Esophagus squamous epithelium (tissue), 5 donors: ENCODE results near the gene ST7. TPM values are rescaled to one million over a fixed set of nuclear protein-coding genes. Genes with fewer than 3 reads are reported as not detected.
"Not testable (repeated sequence)": the region's sequence is repeated elsewhere in the genome, so short reads cannot be mapped to it uniquely, and the experiment has no call there.

Experiments used
- DNase-seq: peaks from one replicate; lab custom pipeline; 2025; lab: John Stamatoyannopoulos, UW
- H3K27ac ChIP-seq, 4 donors: fragments of 200-600 bp; sonication (generic); one replicate each; pipeline ENCODE4 v1.5.1; 2016 to 2019; ENCODE audit warnings: mild to moderate bottlenecking in 1 of 4
- H3K27me3 ChIP-seq, 4 donors: fragments of 200-600 bp; sonication (generic); 1 replicate in 3 of 4; 2 replicates in 1 of 4; pipeline versions ENCODE4 v1.5.1 to v1.6.0; 2017 to 2021; ENCODE audit warnings: antibody characterized with exemption in 1 of 4
- H3K36me3 ChIP-seq, 3 donors: fragments of 200-600 bp; sonication (generic); one replicate each; pipeline ENCODE4 v1.5.1; 2016 to 2019
- H3K4me1 ChIP-seq, 3 donors: fragments of 200-600 bp; sonication (generic); one replicate each; pipeline ENCODE4 v1.5.1; 2017 to 2019
- H3K4me3 ChIP-seq, 4 donors: fragments of 200-600 bp; sonication (generic); 1 replicate in 3 of 4; 2 replicates in 1 of 4; pipeline ENCODE4 v1.5.1; 2016 to 2019; ENCODE audit warnings: mild to moderate bottlenecking in 2 of 4, moderate library complexity in 1 of 4
- H3K9me3 ChIP-seq, 3 donors: fragments of 200-600 bp; sonication (generic); one replicate each; pipeline ENCODE4 v1.5.1; 2016 to 2019
- POLR2A ChIP-seq, 4 donors: fragments of 450-650 bp; IDR thresholded peaks; one replicate each; pipeline ENCODE4 v1.6.1; 2017; ENCODE audit warnings: antibody characterized with exemption in 4 of 4, mild to moderate bottlenecking in 4 of 4, moderate library complexity in 3 of 4
- WGBS, 2 donors: methylation state at CpG; one replicate each; pipeline ENCODE4 v1.1.5; 2018; 5-methylcytosine and 5-hydroxymethylcytosine counted together
- intact Hi-C: fragments of 100-400 bp; cut with DNase I; formaldehyde crosslinking; loops from one replicate; pipeline ENCODE4 v1.15.0; 2022
- total RNA-seq, 4 donors: library from RNA; depleted of rRNA; stranded (reverse); fragments of >200 nt; gene quantifications; one replicate each; pipeline ENCODE4 v1.1.0, GENCODE V29; 2016
- TF ChIP-seq, protein P1 (sequence below), 6 experiments: fragments of 450-650 bp in 4 of 6; fragments of 200-600 bp in 2 of 6; sonication (generic) in 2 of 6; IDR thresholded peaks; one replicate each; pipeline ENCODE4 v1.5.1; 2016 to 2019; ENCODE audit warnings: antibody characterized with exemption in 6 of 6, mild to moderate bottlenecking in 4 of 6, moderate library complexity in 4 of 6
- donor health status: DM: yes; HTN: yes; CAD: no.

The ST7 gene
- total RNA-seq, 4 donors from 2014 or later = 12.9 to 18.0 (median 15.3) TPM

DNA sequence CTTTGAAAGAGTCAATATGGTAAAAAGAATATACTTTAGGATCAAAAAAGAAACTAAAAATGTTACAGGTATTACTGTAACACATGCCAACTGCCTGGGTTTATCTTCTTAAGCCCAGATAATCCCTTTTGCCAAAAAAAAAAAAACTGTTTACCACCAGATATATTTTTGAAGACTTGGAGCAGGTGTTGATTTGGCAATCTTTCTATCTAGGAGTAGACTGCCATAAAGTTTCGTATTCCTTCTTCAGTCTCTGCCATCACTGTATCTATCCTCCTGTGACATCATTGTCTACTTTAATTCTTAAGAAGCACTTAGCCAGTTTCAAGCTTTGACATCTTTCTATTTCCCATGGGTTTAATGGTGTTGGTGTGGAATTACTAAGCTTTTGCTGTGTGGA, 161.0 kb downstream of the ST7 start:
- Histone ChIP-seq H3K27me3 (no peaks in the 10 kb centered on the region), H3K4me3 (no peak overlapping the region), H3K4me1 (peaks cover 0 to 17% (median 0%) of the 10 kb centered on the region in 3 donors), H3K27ac (no peak overlapping the region), H3K9me3 (no peaks in the 10 kb centered on the region), H3K36me3 (no peaks in the 10 kb centered on the region)
- no peak for TF ChIP-seq POLR2A (IDR thresholded peaks at IDR 0.05)
- TF ChIP-seq, protein P1, sequence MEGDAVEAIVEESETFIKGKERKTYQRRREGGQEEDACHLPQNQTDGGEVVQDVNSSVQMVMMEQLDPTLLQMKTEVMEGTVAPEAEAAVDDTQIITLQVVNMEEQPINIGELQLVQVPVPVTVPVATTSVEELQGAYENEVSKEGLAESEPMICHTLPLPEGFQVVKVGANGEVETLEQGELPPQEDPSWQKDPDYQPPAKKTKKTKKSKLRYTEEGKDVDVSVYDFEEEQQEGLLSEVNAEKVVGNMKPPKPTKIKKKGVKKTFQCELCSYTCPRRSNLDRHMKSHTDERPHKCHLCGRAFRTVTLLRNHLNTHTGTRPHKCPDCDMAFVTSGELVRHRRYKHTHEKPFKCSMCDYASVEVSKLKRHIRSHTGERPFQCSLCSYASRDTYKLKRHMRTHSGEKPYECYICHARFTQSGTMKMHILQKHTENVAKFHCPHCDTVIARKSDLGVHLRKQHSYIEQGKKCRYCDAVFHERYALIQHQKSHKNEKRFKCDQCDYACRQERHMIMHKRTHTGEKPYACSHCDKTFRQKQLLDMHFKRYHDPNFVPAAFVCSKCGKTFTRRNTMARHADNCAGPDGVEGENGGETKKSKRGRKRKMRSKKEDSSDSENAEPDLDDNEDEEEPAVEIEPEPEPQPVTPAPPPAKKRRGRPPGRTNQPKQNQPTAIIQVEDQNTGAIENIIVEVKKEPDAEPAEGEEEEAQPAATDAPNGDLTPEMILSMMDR (IDR thresholded peaks at IDR 0.05) = no peak
- 59 to 67% methylated on average over 1 of the region's 1 CpG for WGBS, 2 donors
- intact Hi-C loops = no loop called here
- no peak for DNase-seq

DNA sequence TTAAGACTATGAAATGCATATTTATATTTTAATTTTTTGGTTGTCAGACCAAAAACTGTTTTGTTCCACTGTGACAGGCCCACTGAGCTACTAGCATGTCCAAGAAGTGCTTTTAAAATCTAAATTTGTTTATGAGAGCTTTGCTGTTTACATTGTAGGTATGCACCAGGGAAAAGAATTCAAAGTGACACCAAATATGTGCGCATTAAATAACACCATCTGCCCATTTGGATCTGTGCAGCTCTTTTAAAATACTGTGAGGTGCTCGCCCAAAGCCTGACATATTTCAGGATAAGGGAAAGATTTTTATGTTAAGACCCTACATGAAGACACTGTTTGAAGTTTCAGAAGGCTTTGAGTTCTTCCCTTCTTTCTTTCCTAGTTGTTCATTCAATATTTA, 162.9 kb downstream of the ST7 start:
- no peaks in the 10 kb centered on the region for H3K9me3 ChIP-seq
- no peaks in the 10 kb centered on the region for H3K27me3 ChIP-seq
- TF ChIP-seq POLR2A (IDR thresholded peaks at IDR 0.05) = no peak
- TF ChIP-seq, protein P1 (IDR thresholded peaks at IDR 0.05) = no peak
- peaks cover 0 to 16% (median 0%) of the 10 kb centered on the region in 3 donors for H3K36me3 ChIP-seq
- intact Hi-C loops = loop anchor here (5.0 kb wide), 1 partner anchor 129 kb away; no protein-coding TSS in a partner anchor
- 88 to 93% methylated on average over 2 of the region's 2 CpGs for WGBS, 2 donors
- peaks cover 0 to 10% (median 0%) of the 10 kb centered on the region in 3 donors for H3K4me1 ChIP-seq
- no peak for DNase-seq
- no peak overlapping the region for H3K4me3 ChIP-seq
- H3K27ac ChIP-seq = no peak overlapping the region

DNA sequence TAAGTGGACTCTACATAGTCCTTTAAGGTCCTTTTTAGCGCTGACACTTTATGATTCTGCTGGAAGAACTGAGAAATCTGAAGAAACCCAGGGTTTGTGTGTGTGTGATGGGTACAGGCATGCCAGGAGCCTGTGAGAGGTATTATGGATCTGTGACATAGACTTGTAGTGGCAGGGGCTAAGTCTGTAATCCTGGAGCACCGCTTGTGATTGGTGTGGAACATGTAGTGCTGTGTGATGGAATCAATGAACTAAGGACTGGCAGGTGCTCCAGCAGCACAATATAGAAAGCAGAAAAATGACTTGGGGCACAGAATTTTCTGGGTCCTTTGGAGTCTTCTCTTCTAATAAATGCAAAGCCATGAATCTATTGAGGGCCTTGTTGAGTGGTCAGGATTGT, 163.9 kb downstream of the ST7 start:
- no peak overlapping the region for H3K27ac ChIP-seq
- no peaks in the 10 kb centered on the region for H3K9me3 ChIP-seq
- intact Hi-C loops = loop anchor here (5.0 kb wide), 1 partner anchor 130 kb away; no protein-coding TSS in a partner anchor
- no peak overlapping the region for H3K4me3 ChIP-seq
- TF ChIP-seq POLR2A (IDR thresholded peaks at IDR 0.05) = no peak
- TF ChIP-seq, protein P1 (IDR thresholded peaks at IDR 0.05) = no peak
- no peaks in the 10 kb centered on the region for H3K27me3 ChIP-seq
- WGBS, 2 donors = 93 to 96% methylated on average over 2 of the region's 2 CpGs
- H3K4me1 ChIP-seq = peaks cover 0 to 9% (median 0%) of the 10 kb centered on the region in 3 donors
- DNase-seq = no peak
- peaks cover 0 to 22% (median 0%) of the 10 kb centered on the region in 3 donors for H3K36me3 ChIP-seq

DNA sequence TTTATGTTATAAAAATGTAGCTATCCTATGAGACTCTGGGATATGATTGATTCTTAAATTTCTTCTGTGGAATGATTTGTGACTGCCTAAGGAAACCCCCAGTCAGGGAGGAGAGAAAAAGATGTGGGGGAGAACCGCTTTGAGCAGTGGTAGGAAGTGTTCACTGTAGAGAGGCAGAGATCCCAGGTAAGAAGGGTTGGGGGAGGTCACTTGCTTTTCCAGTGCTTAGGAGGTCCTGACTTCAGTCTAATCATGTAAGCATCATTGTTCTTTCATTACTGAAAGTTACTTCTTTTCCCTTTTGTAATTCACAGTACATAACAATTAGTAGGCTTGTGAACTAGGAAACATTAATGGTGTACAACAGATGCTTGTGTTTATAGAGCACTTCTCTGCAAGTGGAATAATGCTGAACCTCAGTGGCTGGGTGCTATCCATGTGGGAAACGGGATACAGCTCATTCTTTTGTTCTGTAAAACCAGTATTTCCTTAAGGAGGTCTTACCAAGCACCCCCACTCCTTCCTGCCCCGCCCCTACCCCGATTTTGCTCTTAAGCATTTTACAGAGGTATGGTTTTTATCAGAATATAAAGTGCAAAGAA, 165.4 kb downstream of the ST7 start:
- Histone ChIP-seq H3K27me3 (no peaks in the 10 kb centered on the region), H3K27ac (no peak overlapping the region), H3K4me1 (peaks cover 0 to 9% (median 0%) of the 10 kb centered on the region in 3 donors), H3K36me3 (peaks cover 0 to 22% (median 0%) of the 10 kb centered on the region in 3 donors), H3K4me3 (no peak overlapping the region), H3K9me3 (no peaks in the 10 kb centered on the region)
- intact Hi-C loops = loop anchor here (5.0 kb wide), 1 partner anchor 131 kb away; no protein-coding TSS in a partner anchor
- TF ChIP-seq POLR2A (IDR thresholded peaks at IDR 0.05) = no peak
- TF ChIP-seq, protein P1 (IDR thresholded peaks at IDR 0.05) = no peak
- WGBS, 2 donors = 50 to 55% methylated on average over 4 of the region's 4 CpGs
- no peak for DNase-seq

DNA sequence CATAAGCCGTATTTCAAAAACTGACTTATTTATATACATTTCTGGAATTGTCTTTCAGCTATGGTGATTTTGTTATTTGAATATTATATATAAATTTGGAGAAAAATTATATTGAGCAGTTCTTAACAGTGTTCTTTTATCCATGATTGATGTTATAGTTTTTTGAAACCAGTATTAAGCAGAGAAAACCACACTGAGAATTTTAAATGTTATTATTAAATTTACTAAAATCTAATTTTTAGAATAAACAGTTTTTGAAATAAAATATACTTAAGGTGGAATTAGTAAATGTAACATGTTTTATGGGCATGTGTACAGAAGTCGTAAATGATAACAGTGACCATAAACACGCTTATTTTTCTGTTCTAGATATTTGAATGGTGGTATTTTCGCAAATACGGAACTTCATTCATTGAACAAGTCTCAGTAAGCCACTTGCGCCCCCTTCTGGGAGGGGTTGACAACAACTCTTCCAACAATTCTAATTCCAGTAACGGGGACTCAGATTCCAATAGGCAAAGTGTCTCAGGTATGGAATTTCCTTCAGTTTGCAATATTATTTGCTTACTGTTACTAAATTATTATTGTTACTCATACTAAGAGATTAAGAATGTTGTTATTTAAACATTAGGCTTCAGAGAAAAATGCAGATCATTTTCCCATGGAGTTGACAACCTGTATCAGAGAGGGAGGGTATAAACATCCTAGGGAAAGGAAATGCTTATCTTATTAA, 166.1 kb downstream of the ST7 start:
- Histone ChIP-seq H3K27ac (no peak overlapping the region), H3K4me3 (no peak overlapping the region), H3K27me3 (no peaks in the 10 kb centered on the region), H3K9me3 (no peaks in the 10 kb centered on the region), H3K4me1 (peaks cover 0 to 7% (median under 1%) of the 10 kb centered on the region in 3 donors), H3K36me3 (peaks cover 0 to 22% (median 0%) of the 10 kb centered on the region in 3 donors)
- intact Hi-C loops = loop anchor here (5.0 kb wide), 1 partner anchor 132 kb away; no protein-coding TSS in a partner anchor
- 12 to 13% methylated on average over 7 of the region's 7 CpGs for WGBS, 2 donors
- DNase-seq = no peak
- TF ChIP-seq POLR2A (IDR thresholded peaks at IDR 0.05) = no peak
- TF ChIP-seq, protein P1 (IDR thresholded peaks at IDR 0.05) = peak; percentile 61 to 88 (median 81)

DNA sequence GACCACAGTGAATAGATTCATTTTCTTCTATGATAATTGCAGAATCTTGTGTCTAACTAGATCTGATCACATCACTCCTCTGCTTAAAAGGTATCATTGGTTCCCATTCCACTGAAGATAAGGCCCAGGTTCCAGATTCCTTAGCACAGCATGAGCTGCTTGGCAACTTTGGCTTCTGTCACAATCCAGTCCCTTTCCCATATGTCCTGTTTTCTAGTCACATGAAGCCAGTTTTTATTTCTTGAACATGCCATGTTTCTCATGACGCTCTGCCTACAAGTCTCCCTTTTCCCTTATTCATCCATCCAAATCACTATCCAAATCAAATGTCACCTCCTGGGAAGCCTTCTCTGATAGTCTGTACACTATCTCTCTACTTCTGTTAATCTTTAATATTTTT, 167.0 kb downstream of the ST7 start:
- peaks cover 0 to 15% (median 6%) of the 10 kb centered on the region in 3 donors for H3K4me1 ChIP-seq
- intact Hi-C loops, H3K27ac ChIP-seq, H3K4me3 ChIP-seq, DNase-seq, H3K9me3 ChIP-seq, H3K27me3 ChIP-seq: not testable (repeated sequence)
- 96 to 100% methylated on average over 1 of the region's 1 CpG for WGBS, 2 donors
- H3K36me3 ChIP-seq = peaks cover 0 to 22% (median 0%) of the 10 kb centered on the region in 3 donors

DNA sequence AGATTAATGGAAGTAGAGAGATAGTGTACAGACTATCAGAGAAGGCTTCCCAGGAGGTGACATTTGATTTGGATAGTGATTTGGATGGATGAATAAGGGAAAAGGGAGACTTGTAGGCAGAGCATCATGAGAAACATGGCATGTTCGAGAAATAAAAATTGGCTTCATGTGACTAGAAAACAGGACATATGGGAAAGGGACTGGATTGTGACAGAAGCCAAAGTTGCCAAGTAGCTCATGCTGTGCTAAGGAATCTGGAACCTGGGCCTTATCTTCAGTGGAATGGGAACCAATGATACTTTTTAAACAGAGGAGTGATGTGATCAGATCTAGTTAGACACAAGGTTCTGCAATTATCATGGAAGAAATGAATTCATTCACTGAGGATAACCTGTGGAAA, 168.7 kb downstream of the ST7 start:
- H3K4me3 ChIP-seq, H3K27ac ChIP-seq, H3K27me3 ChIP-seq, DNase-seq, H3K9me3 ChIP-seq: not testable (repeated sequence)
- peaks cover 0 to 15% (median 6%) of the 10 kb centered on the region in 3 donors for H3K4me1 ChIP-seq
- H3K36me3 ChIP-seq = peaks cover 0 to 22% (median 0%) of the 10 kb centered on the region in 3 donors
- WGBS, 2 donors = 85 to 96% methylated on average over 1 of the region's 1 CpG
- intact Hi-C loops = loop anchor here (2.0 kb wide), 1 partner anchor 195 kb away; no protein-coding TSS in a partner anchor
